BLaER1 treated with 17β-estradiol and CSF1 and Interleukin-3, amounts not matched to agents 10 nM and 100 nM (cell line): ENCODE data around the gene LDAF1.
"Not testable (repeated sequence)": the region's sequence is repeated elsewhere in the genome, so short reads cannot be mapped to it uniquely, and the experiment has no call there.

Source experiments
- H3K27ac ChIP-seq, 11 experiments: shearing (Covaris generic); formaldehyde crosslinking; 2 replicates each; pipeline ENCODE4 v1.8.1; 2022
- H3K27me3 ChIP-seq, 11 experiments: shearing (Covaris generic); formaldehyde crosslinking; 2 replicates each; pipeline ENCODE4 v1.8.1; 2022
- H3K36me3 ChIP-seq, 11 experiments: shearing (Covaris generic); formaldehyde crosslinking; 2 replicates each; pipeline ENCODE4 v1.8.1; 2022
- H3K4me1 ChIP-seq, 10 experiments: shearing (Covaris generic); formaldehyde crosslinking; 2 replicates each; pipeline ENCODE4 v1.8.1; 2022
- H3K4me2 ChIP-seq, 11 experiments: shearing (Covaris generic); formaldehyde crosslinking; 2 replicates each; pipeline ENCODE4 v1.8.1; 2022
- H3K4me3 ChIP-seq, 10 experiments: shearing (Covaris generic); formaldehyde crosslinking; 2 replicates each; pipeline ENCODE4 v1.8.1; 2022
- H3K9ac ChIP-seq, 11 experiments: shearing (Covaris generic); formaldehyde crosslinking; 2 replicates each; pipeline ENCODE4 v1.8.1; 2022
- H3K9me3 ChIP-seq, 11 experiments: shearing (Covaris generic); formaldehyde crosslinking; replicated peaks in 1 of 11; 2 replicates each; pipeline ENCODE4 v1.8.1; 2022
- H4K20me1 ChIP-seq, 11 experiments: shearing (Covaris generic); formaldehyde crosslinking; 2 replicates each; pipeline ENCODE4 v1.8.1; 2022
- Cebpa-rat ChIP-seq, 11 experiments: shearing (Covaris generic); IDR thresholded peaks; 2 replicates each; pipeline ENCODE4 v1.8.1; 2022

LDAF1 gene

DNA sequence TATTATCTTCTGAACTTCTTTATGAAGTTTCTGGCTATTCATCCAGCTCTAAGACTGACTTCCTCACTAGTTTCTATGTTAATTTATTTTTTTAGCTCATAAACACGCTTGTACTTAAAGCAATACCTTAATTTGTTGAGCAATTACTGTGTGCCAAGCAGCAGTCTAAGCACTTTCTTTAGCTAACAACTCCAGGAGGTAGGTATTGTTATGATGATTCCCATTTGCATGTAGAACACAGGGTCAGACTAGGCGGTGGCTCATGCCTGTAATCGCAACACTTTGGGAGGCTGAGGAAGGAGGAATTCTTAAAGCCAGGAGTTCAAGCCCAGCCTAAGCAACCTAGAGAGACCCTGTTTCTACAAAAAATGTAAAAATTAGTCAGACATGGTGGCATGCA lies 27.7 kb upstream of the LDAF1 start:
- H3K4me3 ChIP-seq = no peak overlapping the region
- no peaks in the 10 kb centered on the region for H3K27me3 ChIP-seq
- no peaks in the 10 kb centered on the region for H3K9me3 ChIP-seq
- H3K27ac ChIP-seq = no peak overlapping the region
- H3K36me3 ChIP-seq = no peaks in the 10 kb centered on the region
- TF ChIP-seq Cebpa-rat (IDR thresholded peaks at IDR 0.05) = no peak
- H3K4me1 ChIP-seq = 0 out of 20 replicates have a peak, but pooled peaks cover 0 to 3% (median 0%) of the 10 kb centered on the region in 10 experiments
- no peaks in the 10 kb centered on the region for H4K20me1 ChIP-seq
- no peak overlapping the region for H3K9ac ChIP-seq
- H3K4me2 ChIP-seq = no peak overlapping the region; a peak in 1 of 22 replicates

GRCh38 chr16:21134053-21134452 lies 24.4 kb upstream of the LDAF1 start:
- H3K27me3 ChIP-seq = no peaks in the 10 kb centered on the region
- H3K4me3 ChIP-seq = no peak overlapping the region
- H3K27ac ChIP-seq = no peak overlapping the region
- no peaks in the 10 kb centered on the region for H3K9me3 ChIP-seq
- no peak for TF ChIP-seq Cebpa-rat (IDR thresholded peaks at IDR 0.05)
- H3K4me2 ChIP-seq = no peak overlapping the region
- no peak overlapping the region for H3K9ac ChIP-seq
- H3K4me1 ChIP-seq = 0 out of 20 replicates have a peak, but pooled peaks cover 0 to 3% (median 0%) of the 10 kb centered on the region in 10 experiments
- no peaks in the 10 kb centered on the region for H3K36me3 ChIP-seq
- no peaks in the 10 kb centered on the region for H4K20me1 ChIP-seq

DNA sequence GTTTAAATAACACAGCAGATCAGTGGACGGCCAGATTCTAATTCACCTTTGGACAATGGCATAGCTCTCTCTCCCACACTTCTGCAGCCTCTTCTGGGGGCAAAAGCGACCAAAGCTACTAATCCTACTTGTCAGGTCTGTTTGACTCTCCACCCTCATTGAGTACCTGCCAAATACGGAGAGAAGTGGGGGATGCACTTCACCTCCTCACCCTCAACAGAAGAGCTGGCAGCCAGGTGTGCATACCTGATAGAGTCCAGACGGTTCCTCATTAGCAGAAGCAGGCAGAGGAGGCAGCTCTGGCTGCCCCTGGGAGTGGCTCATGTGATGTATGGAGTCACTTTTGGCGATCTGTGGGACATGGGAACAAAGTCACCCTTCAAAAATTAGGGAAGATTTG lies 12.7 kb upstream of the LDAF1 start:
- no peak overlapping the region for H3K9ac ChIP-seq

GRCh38 chr16:21150375-21151001 lies 8.0 kb upstream of the LDAF1 start, which contains the start of gene DNAH3:
Gene DNAH3, minus strand, starts transcription at chr16:21150846. Its CDS starts 527 bp downstream, at chr16:21150319.
- Histone ChIP-seq H4K20me1 (no peaks in the 10 kb centered on the region), H3K27ac (no peak within 1 kb of the TSS), H3K4me3 (no peak within 1 kb of the TSS), H3K36me3 (no peaks in the 10 kb centered on the region), H3K4me1 (peaks cover 0 to 9% (median 6%) of the 10 kb centered on the region in 10 experiments; a peak in 11 of 20 replicates), H3K9ac (no peak within 1 kb of the TSS), H3K9me3 (0 out of 22 replicates have a peak, but pooled peaks cover 0 to 4% (median 0%) of the 10 kb centered on the region in 11 experiments), H3K4me2 (peak within 1 kb of the TSS in 6 of 11 experiments; percentile 14 to 65 (median 22); a peak in 9 of 22 replicates), H3K27me3 (no peaks in the 10 kb centered on the region)
- TF ChIP-seq Cebpa-rat (IDR thresholded peaks at IDR 0.05) = no peak

More for the DNA sequence above, 12.7 kb upstream of the LDAF1 start:
- Histone ChIP-seq H3K27ac (no peak overlapping the region), H3K4me2 (no peak overlapping the region), H3K36me3 (no peaks in the 10 kb centered on the region), H3K4me3 (no peak overlapping the region), H3K4me1 (peaks cover 0 to 7% (median 5%) of the 10 kb centered on the region in 10 experiments; a peak in 11 of 20 replicates), H3K9me3 (peaks cover 0 to 12% (median 6%) of the 10 kb centered on the region in 11 experiments; a peak in 9 of 22 replicates), H4K20me1 (no peaks in the 10 kb centered on the region), H3K27me3 (no peaks in the 10 kb centered on the region)
- no peak for TF ChIP-seq Cebpa-rat (IDR thresholded peaks at IDR 0.05)

DNA sequence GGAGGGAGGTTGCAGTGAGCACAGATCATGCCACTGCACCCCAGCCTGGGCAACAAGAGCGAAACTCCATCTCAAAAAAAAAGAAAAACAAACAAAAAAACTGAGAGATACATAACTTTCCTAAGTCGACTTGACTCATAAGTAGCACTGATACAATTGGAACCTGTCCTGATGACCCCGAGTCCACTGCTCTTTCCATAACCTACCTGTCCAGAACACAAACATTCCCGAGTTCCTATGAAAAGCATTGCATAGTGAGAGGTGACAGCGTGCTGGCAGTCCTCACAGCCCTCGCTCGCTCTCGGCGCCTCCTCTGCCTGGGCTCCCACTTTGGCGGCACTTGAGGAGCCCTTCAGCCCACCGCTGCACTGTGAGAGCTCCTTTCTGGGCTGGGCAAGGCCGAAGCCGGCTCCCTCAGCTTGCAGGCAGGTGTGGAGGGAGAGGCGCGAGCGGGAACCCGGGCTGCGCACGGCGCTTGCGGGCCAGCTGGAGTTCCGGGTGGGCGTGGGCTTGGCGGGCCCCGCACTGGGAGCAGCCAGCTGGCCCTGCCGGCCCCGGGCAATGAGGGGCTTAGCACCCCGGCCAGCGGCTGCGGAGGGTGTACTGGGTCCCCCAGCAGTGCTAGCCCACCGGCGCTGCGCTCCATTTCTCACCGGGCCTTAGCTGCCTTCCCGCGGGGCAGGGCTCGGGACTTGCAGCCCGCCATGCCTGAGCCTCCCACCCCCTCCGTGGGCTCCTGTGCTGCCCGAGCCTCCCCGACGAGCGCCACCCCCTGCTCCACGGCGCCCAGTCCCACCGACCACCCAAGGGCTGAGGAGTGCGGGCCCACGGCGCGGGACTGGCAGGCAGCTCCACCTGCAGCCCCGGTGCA lies 6.1 kb upstream of the LDAF1 start:
- H3K4me2 ChIP-seq, H4K20me1 ChIP-seq, H3K9ac ChIP-seq, H3K27ac ChIP-seq, H3K4me3 ChIP-seq, H3K36me3 ChIP-seq, H3K9me3 ChIP-seq, H3K4me1 ChIP-seq, H3K27me3 ChIP-seq: not testable (repeated sequence)

DNA sequence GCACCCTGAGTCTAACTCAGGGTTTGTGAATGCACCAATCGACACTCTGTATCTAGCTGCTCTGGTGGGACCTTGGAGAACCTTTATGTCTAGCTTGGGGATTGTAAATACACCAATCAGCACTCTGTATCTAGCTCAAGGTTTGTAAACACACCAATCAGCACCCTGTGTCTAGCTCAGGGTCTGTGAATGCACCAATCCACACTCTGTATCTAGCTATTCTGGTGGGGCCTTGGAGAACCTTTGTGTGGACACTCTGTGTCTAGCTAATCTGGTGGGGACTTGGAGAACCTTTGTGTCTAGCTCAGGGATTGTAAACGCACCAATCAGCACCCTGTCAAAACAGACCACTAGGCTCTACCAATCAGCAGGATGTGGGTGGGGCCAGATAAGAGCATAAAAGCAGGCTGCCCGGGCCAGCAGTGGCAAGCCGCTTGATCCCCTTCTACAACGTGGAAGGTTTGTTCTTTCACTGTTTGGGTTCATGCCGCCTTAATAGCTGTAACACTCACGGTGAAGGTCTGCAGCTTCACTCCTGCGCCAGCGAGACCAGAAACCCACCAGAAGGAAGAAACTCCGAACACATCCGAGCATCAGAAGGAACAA lies 5.2 kb upstream of the LDAF1 start:
- H3K27me3 ChIP-seq, H3K4me2 ChIP-seq, H3K9ac ChIP-seq, H3K9me3 ChIP-seq, H3K36me3 ChIP-seq, H3K4me3 ChIP-seq, H3K27ac ChIP-seq, H4K20me1 ChIP-seq: not testable (repeated sequence)
- peaks cover 7 to 16% (median 12%) of the 10 kb centered on the region in 10 experiments for H3K4me1 ChIP-seq

DNA sequence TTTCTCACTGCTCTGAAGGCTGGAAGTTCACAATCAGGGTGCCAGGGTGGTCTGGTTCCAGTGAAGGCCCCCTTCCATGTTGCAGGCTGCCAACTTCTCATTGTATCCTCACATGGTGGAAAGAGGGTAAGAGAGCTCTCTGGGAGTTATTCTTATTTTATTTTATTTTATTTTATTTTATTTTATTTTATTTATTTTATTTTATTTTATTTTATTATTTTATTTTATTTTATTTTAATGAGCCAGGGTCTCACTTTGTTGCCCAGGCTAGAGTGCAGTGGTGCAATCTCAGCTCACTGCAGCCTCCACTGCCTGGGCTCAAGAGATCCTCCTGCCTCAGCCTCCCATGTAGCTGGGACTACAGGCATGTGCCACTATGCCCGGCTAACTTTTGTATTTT lies 2.5 kb upstream of the LDAF1 start:
- Histone ChIP-seq H3K4me1 (peaks cover 16 to 27% (median 23%) of the 10 kb centered on the region in 10 experiments), H4K20me1 (peaks cover 0 to 14% (median 0%) of the 10 kb centered on the region in 11 experiments; a peak in 3 of 22 replicates)
- not testable (repeated sequence) for H3K27ac ChIP-seq, H3K27me3 ChIP-seq, H3K9ac ChIP-seq, H3K36me3 ChIP-seq, H3K4me3 ChIP-seq, H3K4me2 ChIP-seq, H3K9me3 ChIP-seq

- Histone ChIP-seq H3K9me3 (0 out of 22 replicates have a peak, but pooled peaks cover 0 to 4% (median 0%) of the 10 kb centered on the region in 11 experiments), H3K27ac (no peak overlapping the region)
These were observed 1.6 kb upstream of the LDAF1 start for GRCh38 chr16:21156767-21157467.

More at GRCh38 chr16:21156767-21157467, 1.6 kb upstream of the LDAF1 start:
- Histone ChIP-seq H3K4me1 (peaks cover 16 to 27% (median 23%) of the 10 kb centered on the region in 10 experiments), H3K36me3 (peaks cover 10 to 13% (median 12%) of the 10 kb centered on the region in 11 experiments; a peak in 20 of 22 replicates), H3K27me3 (no peaks in the 10 kb centered on the region), H3K9ac (no peak overlapping the region), H3K4me3 (no peak overlapping the region), H3K4me2 (no peak overlapping the region), H4K20me1 (peaks cover 0 to 19% (median 0%) of the 10 kb centered on the region in 11 experiments; a peak in 3 of 22 replicates)
- TF ChIP-seq Cebpa-rat (IDR thresholded peaks at IDR 0.05) = no peak
